MG63 (cell line): ENCODE measurements around the gene ZDHHC1. TPM values are rescaled to one million over a fixed set of nuclear protein-coding genes. Genes with fewer than 3 reads are reported as not detected.

Source experiments
- DNase-seq: peaks from one replicate; pipeline ENCODE4 v3.0.0-alpha.2; 2020
- H3K27me3 ChIP-seq: fragments of 250-450 bp; sonication (Bioruptor Pico); 2 replicates; pipeline ENCODE4 v1.5.1; 2020; ENCODE audit warnings: mild to moderate bottlenecking, moderate library complexity
- H3K36me3 ChIP-seq: fragments of 250-450 bp; sonication (Bioruptor Pico); 2 replicates; pipeline ENCODE4 v1.5.1; 2020; ENCODE audit warnings: mild to moderate bottlenecking, moderate library complexity
- H3K4me3 ChIP-seq: fragments of 250-450 bp; sonication (Bioruptor Pico); 2 replicates; pipeline ENCODE4 v1.5.1; 2020; ENCODE audit warnings: mild to moderate bottlenecking, moderate library complexity
- H3K9me3 ChIP-seq: fragments of 250-450 bp; sonication (Bioruptor Pico); 2 replicates; pipeline ENCODE4 v1.5.1; 2020; ENCODE audit warnings: mild to moderate bottlenecking, moderate library complexity
- total RNA-seq: library from RNA; depleted of rRNA; stranded (reverse); fragments of >200 nt; shearing (Covaris generic); gene quantifications from 2 replicates; pipeline ENCODE4 v1.2.3, GENCODE V29; 2014; ENCODE audit warnings: low replicate concordance

Gene ZDHHC1
- total RNA-seq, 1 experiment from 2014 or later: 2.3 TPM

GRCh38 chr16:67394155-67395104 lies 21.8 kb downstream of the ZDHHC1 start:
- H3K9me3 ChIP-seq: no peaks in the 10 kb centered on the region
- DNase-seq: no peak
- no peaks in the 10 kb centered on the region for H3K36me3 ChIP-seq
- H3K27me3 ChIP-seq: no peaks in the 10 kb centered on the region
- no peak overlapping the region for H3K4me3 ChIP-seq

- no peak for DNase-seq
- Histone ChIP-seq H3K9me3 (no peaks in the 10 kb centered on the region), H3K36me3 (no peaks in the 10 kb centered on the region), H3K27me3 (no peaks in the 10 kb centered on the region), H3K4me3 (no peak overlapping the region)
Observed at GRCh38 chr16:67393788-67394154, 22.5 kb downstream of the ZDHHC1 start.

GRCh38 chr16:67393111-67393787 lies 23.0 kb downstream of the ZDHHC1 start, which contains the start of gene TPPP3:
TPPP3 (minus strand) TSS chr16:67393498; CDS start chr16:67391111, 2,387 bp downstream.
- no peaks in the 10 kb centered on the region for H3K9me3 ChIP-seq
- H3K4me3 ChIP-seq: no peak within 1 kb of the TSS
- H3K27me3 ChIP-seq: no peaks in the 10 kb centered on the region
- no peaks in the 10 kb centered on the region for H3K36me3 ChIP-seq
- DNase-seq: no peak

GRCh38 chr16:67392301-67393059 lies 23.8 kb downstream of the ZDHHC1 start:
- Histone ChIP-seq H3K4me3 (no peak overlapping the region), H3K36me3 (no peaks in the 10 kb centered on the region), H3K27me3 (no peaks in the 10 kb centered on the region), H3K9me3 (no peaks in the 10 kb centered on the region)
- DNase-seq: no peak

GRCh38 chr16:67391424-67392300 lies 24.6 kb downstream of the ZDHHC1 start:
- no peaks in the 10 kb centered on the region for H3K36me3 ChIP-seq
- H3K27me3 ChIP-seq: no peaks in the 10 kb centered on the region
- no peaks in the 10 kb centered on the region for H3K9me3 ChIP-seq
- no peak overlapping the region for H3K4me3 ChIP-seq
- DNase-seq: peak; percentile 41

- Histone ChIP-seq H3K27me3 (no peaks in the 10 kb centered on the region), H3K9me3 (no peaks in the 10 kb centered on the region), H3K36me3 (no peaks in the 10 kb centered on the region), H3K4me3 (no peak overlapping the region)
- DNase-seq: no peak
Observed at GRCh38 chr16:67390816-67391423, 25.4 kb downstream of the ZDHHC1 start.

- no peaks in the 10 kb centered on the region for H3K36me3 ChIP-seq
- no peaks in the 10 kb centered on the region for H3K9me3 ChIP-seq
- H3K27me3 ChIP-seq: no peaks in the 10 kb centered on the region
- DNase-seq: no peak
- H3K4me3 ChIP-seq: no peak overlapping the region
Observed at GRCh38 chr16:67389911-67390815, 26.1 kb downstream of the ZDHHC1 start.

- no peaks in the 10 kb centered on the region for H3K9me3 ChIP-seq
- no peak for DNase-seq
Observed at GRCh38 chr16:67388591-67388990, 27.7 kb downstream of the ZDHHC1 start.

GRCh38 chr16:67388191-67388590 lies 28.1 kb downstream of the ZDHHC1 start:
- H3K4me3 ChIP-seq: no peak overlapping the region
- H3K9me3 ChIP-seq: no peaks in the 10 kb centered on the region
- no peak for DNase-seq
- no peaks in the 10 kb centered on the region for H3K27me3 ChIP-seq
- no peaks in the 10 kb centered on the region for H3K36me3 ChIP-seq

More at GRCh38 chr16:67388591-67388990, 27.7 kb downstream of the ZDHHC1 start:
- H3K36me3 ChIP-seq: no peaks in the 10 kb centered on the region
- no peaks in the 10 kb centered on the region for H3K27me3 ChIP-seq
- H3K4me3 ChIP-seq: no peak overlapping the region

- no peaks in the 10 kb centered on the region for H3K36me3 ChIP-seq
- no peak for DNase-seq
- no peaks in the 10 kb centered on the region for H3K9me3 ChIP-seq
- H3K27me3 ChIP-seq: no peaks in the 10 kb centered on the region
- H3K4me3 ChIP-seq: no peak overlapping the region
Observed at GRCh38 chr16:67387479-67388079, 28.7 kb downstream of the ZDHHC1 start.

- DNase-seq: no peak
- H3K4me3 ChIP-seq: no peak overlapping the region
- no peaks in the 10 kb centered on the region for H3K9me3 ChIP-seq
- no peaks in the 10 kb centered on the region for H3K27me3 ChIP-seq
- no peaks in the 10 kb centered on the region for H3K36me3 ChIP-seq
Observed at GRCh38 chr16:67386861-67387455, 29.3 kb downstream of the ZDHHC1 start.

- H3K36me3 ChIP-seq: no peaks in the 10 kb centered on the region
- H3K9me3 ChIP-seq: no peaks in the 10 kb centered on the region
- no peaks in the 10 kb centered on the region for H3K27me3 ChIP-seq
- no peak overlapping the region for H3K4me3 ChIP-seq
- no peak for DNase-seq
Observed at GRCh38 chr16:67384778-67385510, 31.3 kb downstream of the ZDHHC1 start.

- DNase-seq: no peak
- Histone ChIP-seq H3K27me3 (no peaks in the 10 kb centered on the region), H3K9me3 (no peaks in the 10 kb centered on the region), H3K36me3 (no peaks in the 10 kb centered on the region), H3K4me3 (no peak overlapping the region)
Observed at GRCh38 chr16:67383284-67383683, 33.0 kb downstream of the ZDHHC1 start.

GRCh38 chr16:67378642-67379041 lies 37.6 kb downstream of the ZDHHC1 start:
- no peak for DNase-seq
- no peak overlapping the region for H3K4me3 ChIP-seq
- H3K27me3 ChIP-seq: no peaks in the 10 kb centered on the region
- no peaks in the 10 kb centered on the region for H3K36me3 ChIP-seq
- no peaks in the 10 kb centered on the region for H3K9me3 ChIP-seq
